ENCODE results near the gene CHEK2. TPM values are rescaled to one million over a fixed set of nuclear protein-coding genes. Genes with fewer than 3 reads are reported as not detected.

CHEK2 gene
- total RNA-seq, 2 donors from 2014 or later, result 15.6 to 18.6 TPM

GRCh38 chr22:28716686-28717085 is 24.9 kb downstream of the CHEK2 start:
- H3K4me3 ChIP-seq, result no peak overlapping the region
- no peaks in the 10 kb centered on the region for H3K9me3 ChIP-seq
- H3K27me3 ChIP-seq (replicated peaks; ENCODE audit: insufficient read depth), result no peaks in the 10 kb centered on the region
- TF ChIP-seq, protein P1, sequence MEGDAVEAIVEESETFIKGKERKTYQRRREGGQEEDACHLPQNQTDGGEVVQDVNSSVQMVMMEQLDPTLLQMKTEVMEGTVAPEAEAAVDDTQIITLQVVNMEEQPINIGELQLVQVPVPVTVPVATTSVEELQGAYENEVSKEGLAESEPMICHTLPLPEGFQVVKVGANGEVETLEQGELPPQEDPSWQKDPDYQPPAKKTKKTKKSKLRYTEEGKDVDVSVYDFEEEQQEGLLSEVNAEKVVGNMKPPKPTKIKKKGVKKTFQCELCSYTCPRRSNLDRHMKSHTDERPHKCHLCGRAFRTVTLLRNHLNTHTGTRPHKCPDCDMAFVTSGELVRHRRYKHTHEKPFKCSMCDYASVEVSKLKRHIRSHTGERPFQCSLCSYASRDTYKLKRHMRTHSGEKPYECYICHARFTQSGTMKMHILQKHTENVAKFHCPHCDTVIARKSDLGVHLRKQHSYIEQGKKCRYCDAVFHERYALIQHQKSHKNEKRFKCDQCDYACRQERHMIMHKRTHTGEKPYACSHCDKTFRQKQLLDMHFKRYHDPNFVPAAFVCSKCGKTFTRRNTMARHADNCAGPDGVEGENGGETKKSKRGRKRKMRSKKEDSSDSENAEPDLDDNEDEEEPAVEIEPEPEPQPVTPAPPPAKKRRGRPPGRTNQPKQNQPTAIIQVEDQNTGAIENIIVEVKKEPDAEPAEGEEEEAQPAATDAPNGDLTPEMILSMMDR (IDR thresholded peaks at IDR 0.05), result no peak
- TF ChIP-seq POLR2A (IDR thresholded peaks at IDR 0.05) (no peak), POLR2AphosphoS5 (IDR thresholded peaks at IDR 0.05) (no peak)
- WGBS, result 99% methylated on average over 3 of the region's 3 CpGs
- H3K36me3 ChIP-seq, result no peaks in the 10 kb centered on the region
- H3K4me1 ChIP-seq (replicated peaks), result no peaks in the 10 kb centered on the region
- no peak for DNase-seq (ENCODE audit: low spot score)
- no peak overlapping the region for H3K27ac ChIP-seq
- intact Hi-C loops (cut with DNase I), result loop anchor here (10.0 kb wide), 1 partner anchor 112 kb away; no protein-coding TSS in a partner anchor

DNA sequence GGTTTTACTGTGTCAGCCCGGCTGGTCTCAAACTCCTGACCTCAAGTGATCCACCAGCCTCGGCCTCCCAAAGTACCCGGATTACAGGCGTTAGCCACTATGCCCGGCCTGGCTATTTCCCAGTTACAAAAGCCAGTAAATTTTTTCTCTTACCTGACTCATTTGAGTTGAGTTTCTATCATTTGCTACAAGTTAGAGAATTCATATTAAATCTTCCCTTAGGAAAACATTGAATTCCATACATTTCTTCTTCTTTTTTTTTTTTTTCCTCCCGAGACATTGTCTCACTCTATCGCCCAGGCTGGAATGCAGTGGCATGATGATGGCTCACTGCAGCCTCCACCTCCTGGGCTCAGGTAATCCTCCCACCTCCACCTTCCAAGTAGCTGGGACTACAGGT is 26.0 kb downstream of the CHEK2 start:
- TF ChIP-seq POLR2AphosphoS5 (IDR thresholded peaks at IDR 0.05) (no peak), POLR2A (IDR thresholded peaks at IDR 0.05) (no peak)
- TF ChIP-seq, protein P1 (IDR thresholded peaks at IDR 0.05), result no peak
- Histone ChIP-seq H3K9me3 (no peaks in the 10 kb centered on the region), H3K27me3 (replicated peaks; ENCODE audit: insufficient read depth) (no peaks in the 10 kb centered on the region), H3K4me1 (replicated peaks) (no peaks in the 10 kb centered on the region), H3K4me3 (no peak overlapping the region), H3K27ac (no peak overlapping the region), H3K36me3 (no peaks in the 10 kb centered on the region)
- WGBS, result 95% methylated on average over 7 of the region's 7 CpGs
- intact Hi-C loops (cut with DNase I), result loop anchor here (10.0 kb wide), 1 partner anchor 111 kb away; no protein-coding TSS in a partner anchor
- DNase-seq (ENCODE audit: low spot score), result no peak

- H3K4me1 ChIP-seq (replicated peaks), result no peaks in the 10 kb centered on the region
- H3K9me3 ChIP-seq, result no peaks in the 10 kb centered on the region
- H3K27ac ChIP-seq, result no peak overlapping the region
- DNase-seq (ENCODE audit: low spot score), result no peak
- TF ChIP-seq, protein P1 (IDR thresholded peaks at IDR 0.05), result no peak
- TF ChIP-seq POLR2A (IDR thresholded peaks at IDR 0.05) (no peak), POLR2AphosphoS5 (IDR thresholded peaks at IDR 0.05) (no peak)
- H3K4me3 ChIP-seq, result no peak overlapping the region
- 85% methylated on average over 2 of the region's 2 CpGs for WGBS
- H3K27me3 ChIP-seq (replicated peaks; ENCODE audit: insufficient read depth), result no peaks in the 10 kb centered on the region
- H3K36me3 ChIP-seq, result no peaks in the 10 kb centered on the region
- intact Hi-C loops (cut with DNase I), result loop anchor here (10.0 kb wide), 1 partner anchor 109 kb away; no protein-coding TSS in a partner anchor
These were observed 27.5 kb downstream of the CHEK2 start for GRCh38 chr22:28714043-28714628.

GRCh38 chr22:28711820-28712777 is 29.5 kb downstream of the CHEK2 start:
- no peak overlapping the region for H3K4me3 ChIP-seq

More at GRCh38 chr22:28711820-28712777, 29.5 kb downstream of the CHEK2 start:
- intact Hi-C loops (cut with DNase I), result loop anchor here (1.0 to 10.0 kb wide), 2 partner anchors 29 to 107 kb away; partner anchors contain the start of gene CHEK2
- Histone ChIP-seq H3K4me1 (replicated peaks) (no peaks in the 10 kb centered on the region), H3K9me3 (no peaks in the 10 kb centered on the region), H3K27ac (peak overlapping the region; percentile 20 to 35), H3K27me3 (replicated peaks; ENCODE audit: insufficient read depth) (no peaks in the 10 kb centered on the region), H3K36me3 (no peaks in the 10 kb centered on the region)
- DNase-seq (ENCODE audit: low spot score), result no peak
- no peak for TF ChIP-seq POLR2A (IDR thresholded peaks at IDR 0.05)
- no peak for TF ChIP-seq POLR2AphosphoS5 (IDR thresholded peaks at IDR 0.05)
- TF ChIP-seq, protein P1 (IDR thresholded peaks at IDR 0.05), result no peak
- WGBS, result 39% methylated on average over 6 of the region's 6 CpGs

All from prostate gland (tissue), 2 donors.